PC-3 (cell line): ENCODE measurements around the gene SORBS2.

Experiments
- EZH2phosphoT487 ChIP-seq: fragments of 300-600 bp; sonication (generic); IDR thresholded peaks from 2 replicates; pipeline ENCODE4 v1.6.1; 2018; ENCODE audit warnings: mild to moderate bottlenecking, antibody characterized with exemption, low read length, borderline replicate concordance
- TF ChIP-seq, protein P1 (sequence below): fragments of 300-600 bp; sonication (generic); conservative IDR thresholded peaks from 2 replicates; pipeline ENCODE4 v1.5.1; 2017; ENCODE audit warnings: antibody characterized with exemption, low read depth, mild to moderate bottlenecking, low read length

- TF ChIP-seq, protein P1, sequence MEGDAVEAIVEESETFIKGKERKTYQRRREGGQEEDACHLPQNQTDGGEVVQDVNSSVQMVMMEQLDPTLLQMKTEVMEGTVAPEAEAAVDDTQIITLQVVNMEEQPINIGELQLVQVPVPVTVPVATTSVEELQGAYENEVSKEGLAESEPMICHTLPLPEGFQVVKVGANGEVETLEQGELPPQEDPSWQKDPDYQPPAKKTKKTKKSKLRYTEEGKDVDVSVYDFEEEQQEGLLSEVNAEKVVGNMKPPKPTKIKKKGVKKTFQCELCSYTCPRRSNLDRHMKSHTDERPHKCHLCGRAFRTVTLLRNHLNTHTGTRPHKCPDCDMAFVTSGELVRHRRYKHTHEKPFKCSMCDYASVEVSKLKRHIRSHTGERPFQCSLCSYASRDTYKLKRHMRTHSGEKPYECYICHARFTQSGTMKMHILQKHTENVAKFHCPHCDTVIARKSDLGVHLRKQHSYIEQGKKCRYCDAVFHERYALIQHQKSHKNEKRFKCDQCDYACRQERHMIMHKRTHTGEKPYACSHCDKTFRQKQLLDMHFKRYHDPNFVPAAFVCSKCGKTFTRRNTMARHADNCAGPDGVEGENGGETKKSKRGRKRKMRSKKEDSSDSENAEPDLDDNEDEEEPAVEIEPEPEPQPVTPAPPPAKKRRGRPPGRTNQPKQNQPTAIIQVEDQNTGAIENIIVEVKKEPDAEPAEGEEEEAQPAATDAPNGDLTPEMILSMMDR: no peak
- no peak for TF ChIP-seq EZH2phosphoT487
Observed at GRCh38 chr4:185550933-185551332, 261.1 kb downstream of the SORBS2 start.
